Measurements from ENCODE around the gene FAU. TPM values are rescaled to one million over a fixed set of nuclear protein-coding genes. Genes with fewer than 3 reads are reported as not detected.
A peak's percentile ranks its signal among the peaks of the same experiment; 100 is the strongest.

Gene FAU
- total and polyA plus RNA-seq, 10 of the 15 experiments (the other 5 are each of a cell fraction or from before 2014, with no cell fraction given), result 332 to 1,347 (median 990) TPM

DNA sequence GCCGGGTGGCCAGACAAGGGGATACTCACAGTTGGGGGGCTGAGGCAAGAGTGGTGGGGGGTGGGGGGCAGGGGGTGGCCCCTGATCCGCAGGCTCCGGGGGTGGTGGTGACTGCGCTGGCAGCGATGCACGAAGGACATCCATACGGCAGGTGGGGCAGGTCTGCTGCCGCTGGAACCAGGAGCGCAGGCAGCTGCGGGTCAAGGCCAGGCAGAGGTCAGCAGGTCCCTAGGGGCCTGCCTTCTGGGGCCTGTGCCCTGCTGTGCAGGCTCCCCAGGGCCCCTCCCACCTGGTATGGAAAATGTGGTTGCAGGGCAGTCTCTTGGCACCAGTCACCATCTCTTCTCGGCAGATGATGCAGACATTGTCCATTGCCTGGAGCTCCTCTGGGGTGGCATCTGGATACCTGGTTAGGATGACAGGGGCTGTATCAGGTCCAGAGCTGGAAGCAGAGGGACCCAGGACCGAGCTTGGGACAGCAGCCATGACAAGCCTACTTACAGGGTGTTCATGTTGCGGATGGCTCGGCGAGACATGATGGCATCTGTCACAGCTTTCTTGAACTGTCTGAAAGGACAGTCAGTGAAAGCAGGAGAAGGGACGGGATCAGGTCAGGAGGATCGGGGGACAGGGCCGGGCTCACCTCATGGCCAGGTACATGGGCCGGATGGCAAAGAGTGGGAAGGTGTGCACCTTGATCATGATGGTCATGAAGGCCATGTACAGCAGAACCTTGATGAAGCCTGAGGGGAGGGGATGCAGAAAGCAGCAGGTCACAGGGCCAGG is 8.9 kb upstream of the FAU start:
- RAD21 ChIA-PET (ENCODE audit: unreplicated experiment), result interaction anchor here (1.0 to 2.4 kb wide), 6 partner anchors 9 to 51 kb away, joined by 3 to 9 read pairs (median 4); partner anchors contain the start of genes CAPN1, FAU, MRPL49 and TM7SF2
- in situ Hi-C loops (cut with MboI), result no loop called here
- Histone ChIP-seq H3K4me3 (no peak overlapping the region; the same call in 1 of the 2 replicates), H3K9ac (ENCODE audit: control insufficient read depth, insufficient read depth, low read length) (0 out of 2 replicates have a peak overlapping the region, but pooled peaks have one; percentile 12), H3K9me3 (replicated peaks; ENCODE audit: control insufficient read depth, insufficient read depth, low read length) (no peaks in the 10 kb centered on the region), H3K36me3 (ENCODE audit: control insufficient read depth in 2 of 2, insufficient read depth in 2 of 2, low read length in 1 of 2) (peaks cover 25 to 39% of the 10 kb centered on the region in 2 experiments), H3K27ac (ENCODE audit: control insufficient read depth, insufficient read depth) (peak overlapping the region; percentile 99), H2AFZ (ENCODE audit: control insufficient read depth, low read depth, low read length) (no peak overlapping the region), H3K79me2 (ENCODE audit: control insufficient read depth, insufficient read depth, low read length) (peaks cover 44% of the 10 kb centered on the region), H3K4me2 (ENCODE audit: control insufficient read depth, insufficient read depth) (peak overlapping the region; percentile 98), H3K4me1 (ENCODE audit: control insufficient read depth, insufficient read depth, low read length) (peaks cover 18% of the 10 kb centered on the region), H3K27me3 (replicated peaks in 1 of 2; ENCODE audit: control insufficient read depth in 2 of 2, insufficient read depth in 2 of 2, low read length in 1 of 2) (no peaks in the 10 kb centered on the region), H4K20me1 (ENCODE audit: control insufficient read depth, insufficient read depth) (0 out of 2 replicates have a peak, but pooled peaks cover 4% of the 10 kb centered on the region)
- ATAC-seq (no peak), FAIRE-seq (no peak), DNase-seq (ENCODE audit: low read depth, low spot score) (no peak)
- 53% methylated on average over 18 of the region's 19 CpGs for WGBS (ENCODE audit: insufficient coverage, insufficient replicate concordance, low lambda C conversion rate, missing lambda C conversion rate)
- intact Hi-C loops (cut with micrococcal nuclease; ENCODE audit: unreplicated experiment), result loop anchor here (5.0 to 10.0 kb wide), 2 partner anchors 51 to 124 kb away; partner anchors contain the start of gene CAPN1
- CTCF ChIA-PET, result interaction anchor here (0.8 to 6.7 kb wide), 5 partner anchors 10 to 198 kb away, joined by 3 to 40 read pairs (median 5); partner anchors contain the start of genes CAPN1, FAU, MRPL49 and ZNHIT2
- BruUV-seq (replicated peaks), result no TSS peak
- SMC1A ChIA-PET (ENCODE audit: uncharacterized antibody, unreplicated experiment), result interaction anchor here (1.0 to 2.3 kb wide), 4 partner anchors 9 to 200 kb away, joined by 3 to 10 read pairs (median 5); partner anchors contain the start of genes CAPN1, FAU and MRPL49
- TF ChIP-seq NR2F1 (conservative IDR thresholded peaks at IDR 0.05), result 0 out of 2 replicates have a peak, but pooled peaks have one; percentile 19
- TF ChIP-seq NFXL1 (IDR thresholded peaks at IDR 0.05; ENCODE audit: borderline replicate concordance), result no peak
- POLR2A ChIA-PET, result interaction anchor here (0.5 to 1.4 kb wide), 6 partner anchors 9 to 794 kb away, joined by 3 to 6 read pairs (median 4); partner anchors contain the start of genes FAU and MRPL49

All from GM12878 (cell line).